ENCODE results near the gene FYCO1.
A peak's percentile ranks its signal among the peaks of the same experiment; 100 is the strongest.

The FYCO1 gene

GRCh38 chr3:45910892-45911291, 84.7 kb downstream of the FYCO1 start:
- DNase-seq = no peak

GRCh38 chr3:45909542-45909941, 86.1 kb downstream of the FYCO1 start:
- DNase-seq = no peak

GRCh38 chr3:45908761-45909160, 86.9 kb downstream of the FYCO1 start:
- no peak for DNase-seq

- DNase-seq = no peak
Observed at GRCh38 chr3:45907769-45908705, 87.6 kb downstream of the FYCO1 start.

GRCh38 chr3:45906681-45907407, 88.8 kb downstream of the FYCO1 start:
- no peak for DNase-seq

- no peak for DNase-seq
Observed at GRCh38 chr3:45905755-45906154, 89.9 kb downstream of the FYCO1 start.

- no peak for DNase-seq
Observed at GRCh38 chr3:45904931-45905330, 90.7 kb downstream of the FYCO1 start.

GRCh38 chr3:45896956-45897355, 98.7 kb downstream of the FYCO1 start:
- no peak for DNase-seq

- no peak for DNase-seq
Observed at GRCh38 chr3:45895686-45896468, 99.7 kb downstream of the FYCO1 start.

GRCh38 chr3:45894015-45894414, 101.6 kb downstream of the FYCO1 start:
- DNase-seq = no peak

- DNase-seq = no peak
Observed at GRCh38 chr3:45892161-45892560, 103.5 kb downstream of the FYCO1 start.

- no peak for DNase-seq
Observed at GRCh38 chr3:45890405-45890804, 105.2 kb downstream of the FYCO1 start.

GRCh38 chr3:45889337-45889736, 106.3 kb downstream of the FYCO1 start:
- DNase-seq = no peak

GRCh38 chr3:45887759-45888511, 107.7 kb downstream of the FYCO1 start:
- no peak for DNase-seq

- DNase-seq = no peak
Observed at GRCh38 chr3:45887285-45887684, 108.3 kb downstream of the FYCO1 start.

GRCh38 chr3:45885979-45886705, 109.5 kb downstream of the FYCO1 start, which contains the start of gene CCR9:
Gene CCR9 (plus strand): TSS chr3:45886543. CDS start chr3:45894934, 8,391 bp downstream.
- DNase-seq = no peak

GRCh38 chr3:45884368-45885201, 111.0 kb downstream of the FYCO1 start:
- DNase-seq = no peak

- peak; percentile 34 for DNase-seq
Observed at GRCh38 chr3:45881078-45882022, 114.3 kb downstream of the FYCO1 start.

- DNase-seq = no peak
Observed at GRCh38 chr3:45880725-45881077, 114.9 kb downstream of the FYCO1 start.

- DNase-seq = no peak
Observed at GRCh38 chr3:45878124-45878523, 117.5 kb downstream of the FYCO1 start.
